A549 treated with ZK216348 at 1 μM for 4 hours (cell line): ENCODE measurements around the gene ACTR1A. TPM values are rescaled to one million over a fixed set of nuclear protein-coding genes. Genes with fewer than 3 reads are reported as not detected.

ENCODE experiments used
- total RNA-seq: library from RNA; stranded (reverse); fragments of 200-300 nt; extraction: Qiagen RNA extraction; gene quantifications from 5 replicates; pipeline ENCODE4 v1.2.3, GENCODE V29; 2022; ENCODE audit warnings: low read depth

ACTR1A gene
- 83.8 to 98.2 TPM (median 93.1 TPM) in 5 replicates for total RNA-seq

GRCh38 chr10:102502337-102503151, at the start of gene ACTR1A:
Gene ACTR1A (minus strand): TSS chr10:102502712. CDS start chr10:102502647, 65 bp downstream.

GRCh38 chr10:102503264-102504178, 1.0 kb upstream of the ACTR1A start, which contains the start of gene SUFU:
Gene SUFU (plus strand): TSS chr10:102503972. CDS start chr10:102504153, 181 bp downstream.

GRCh38 chr10:102451105-102451969, 51.2 kb downstream of the ACTR1A start, which contains the start of gene C10orf95:
Gene C10orf95 (minus strand): TSS chr10:102451543. CDS start chr10:102451093, 450 bp downstream.

GRCh38 chr10:102432162-102432950, 70.2 kb downstream of the ACTR1A start, which contains the start of gene CUEDC2:
Gene CUEDC2 (minus strand): TSS chr10:102432574. CDS start chr10:102425188, 7,386 bp downstream.

Other genes with a start within 250 kb of the ACTR1A start
- 44.9 to 75.7 TPM (median 64.7 TPM) in 5 replicates for gene NFKB2, start 107.0 kb downstream of the ACTR1A start, total RNA-seq
- gene PSD, start 83.9 kb downstream of the ACTR1A start, total RNA-seq, result 0.34 to 0.61 TPM (median 0.51 TPM) in 5 replicates
- 4.9 to 11.4 TPM (median 8.5 TPM) in 5 replicates for gene FBXL15, start 81.9 kb downstream of the ACTR1A start, total RNA-seq
- 54.9 to 73.1 TPM (median 62.7 TPM) in 5 replicates for gene CUEDC2, start 70.1 kb downstream of the ACTR1A start, total RNA-seq
- 0.13 to 0.34 TPM (median 0.19 TPM) in 4 of 5 replicates, not detected in the other for gene C10orf95, start 51.2 kb downstream of the ACTR1A start, total RNA-seq
- gene SUFU, start 1.3 kb upstream of the ACTR1A start, total RNA-seq, result 4.9 to 8.2 TPM (median 7.2 TPM) in 5 replicates
- gene TRIM8, start 141.8 kb upstream of the ACTR1A start, total RNA-seq, result 40.3 to 45.9 TPM (median 44.9 TPM) in 5 replicates
- gene ARL3, start 211.7 kb upstream of the ACTR1A start, total RNA-seq, result 13.3 to 18.6 TPM (median 13.9 TPM) in 5 replicates
- gene SFXN2, start 211.9 kb upstream of the ACTR1A start, total RNA-seq, result 2.1 to 4.2 TPM (median 2.7 TPM) in 5 replicates
- 17.5 to 28.7 TPM (median 26.1 TPM) in 5 replicates for gene WBP1L, start 241.2 kb upstream of the ACTR1A start, total RNA-seq